ENCODE data around the gene LCN15. TPM values are rescaled to one million over a fixed set of nuclear protein-coding genes. Genes with fewer than 3 reads are reported as not detected.
A peak's percentile ranks its signal among the peaks of the same experiment; 100 is the strongest.

Gene LCN15
- total RNA-seq, 1 experiment from 2014 or later: not detected

DNA sequence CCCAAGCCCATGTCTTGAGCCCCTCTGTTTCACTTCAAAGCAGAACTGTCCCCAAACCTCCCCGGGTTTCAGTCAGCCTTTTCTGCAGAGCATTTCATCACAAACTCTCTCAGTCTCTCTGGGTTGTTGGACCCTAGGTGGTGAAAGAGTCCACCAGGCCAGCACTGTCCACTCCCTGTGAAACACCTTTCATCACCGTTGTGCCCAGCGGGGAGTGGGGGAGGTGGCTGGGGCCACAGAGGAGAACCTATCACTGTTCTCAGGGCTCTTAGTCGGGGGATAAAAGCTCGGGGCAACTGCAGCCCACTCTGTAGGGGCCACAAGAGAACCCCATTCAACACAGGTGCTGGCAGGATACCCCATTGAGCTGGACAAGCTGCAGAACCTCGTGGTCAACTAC, 38.0 kb upstream of the LCN15 start:
- no TSS peak for BruUV-seq (replicated peaks)
- Histone ChIP-seq H3K27me3 (ENCODE audit: low read length) (no peaks in the 10 kb centered on the region), H3K9me2 (replicated peaks; ENCODE audit: low read length) (no peaks in the 10 kb centered on the region), H3K36me3 (ENCODE audit: low read depth, low read length) (no peaks in the 10 kb centered on the region), H2AFZ (ENCODE audit: low read length) (no peak overlapping the region), H3F3A (ENCODE audit: low read length, unreplicated experiment) (no peaks in the 10 kb centered on the region), H3K4me3 (ENCODE audit: low read length) (no peak overlapping the region), H3K27ac (ENCODE audit: low read length) (no peak overlapping the region), H3K4me2 (ENCODE audit: low read length) (no peak overlapping the region), H3K4me1 (ENCODE audit: insufficient read depth, low read length) (peaks cover 28% of the 10 kb centered on the region), H3K9ac (ENCODE audit: low read length) (no peak overlapping the region), H3K9me3 (ENCODE audit: low read length) (no peaks in the 10 kb centered on the region), H3K79me2 (ENCODE audit: low read length) (peaks cover 11% of the 10 kb centered on the region), H4K20me1 (ENCODE audit: low read length) (no peaks in the 10 kb centered on the region)
- no peak for ATAC-seq
- CTCF ChIA-PET: no interaction called here
- intact Hi-C loops (cut with micrococcal nuclease): no loop called here
- POLR2A ChIA-PET (ENCODE audit: unreplicated experiment): no interaction called here
- no peak for DNase-seq
- TF ChIP-seq CTCF (conservative IDR thresholded peaks at IDR 0.05; ENCODE audit: low read depth, low read length): no peak
- TF ChIP-seq EZH2 (IDR thresholded peaks at IDR 0.05; ENCODE audit: low read length, unreplicated experiment): no peak
- no peak for TF ChIP-seq EZH2phosphoT487 (IDR thresholded peaks at IDR 0.05; ENCODE audit: borderline replicate concordance, low read length)

- no peaks in the 10 kb centered on the region for H3K9me2 ChIP-seq (replicated peaks; ENCODE audit: low read length)
- peak; percentile 55 for ATAC-seq
- H3K4me1 ChIP-seq (ENCODE audit: insufficient read depth, low read length): peaks cover 20% of the 10 kb centered on the region
- peak overlapping the region; percentile 77 for H2AFZ ChIP-seq (ENCODE audit: low read length)
- CTCF ChIA-PET: interaction anchor here (0.6 to 1.1 kb wide), 3 partner anchors 42 to 247 kb away, joined by 3 to 4 read pairs (median 3); partner anchors contain the start of gene AJM1
- H3K4me2 ChIP-seq (ENCODE audit: low read length): peak overlapping the region; percentile 95
- intact Hi-C loops (cut with micrococcal nuclease): loop anchor here (1.0 kb wide), 1 partner anchor 9 kb away; the partner anchor contains the start of gene TMEM141
- DNase-seq: peak; percentile 78
- H3K36me3 ChIP-seq (ENCODE audit: low read depth, low read length): no peaks in the 10 kb centered on the region
- H3K27ac ChIP-seq (ENCODE audit: low read length): no peak overlapping the region
- POLR2A ChIA-PET (ENCODE audit: unreplicated experiment): interaction anchor here (0.6 kb wide), 2 partner anchors 40 to 351 kb away, joined by 5 to 6 read pairs; no protein-coding TSS in a partner anchor
- no peaks in the 10 kb centered on the region for H3K9me3 ChIP-seq (ENCODE audit: low read length)
- no peak overlapping the region for H3K9ac ChIP-seq (ENCODE audit: low read length)
- no peaks in the 10 kb centered on the region for H3K79me2 ChIP-seq (ENCODE audit: low read length)
- no peaks in the 10 kb centered on the region for H3K27me3 ChIP-seq (ENCODE audit: low read length)
- peak overlapping the region; percentile 69 for H3K4me3 ChIP-seq (ENCODE audit: low read length)
- no peaks in the 10 kb centered on the region for H4K20me1 ChIP-seq (ENCODE audit: low read length)
- no TSS peak for BruUV-seq (replicated peaks)
- no peaks in the 10 kb centered on the region for H3F3A ChIP-seq (ENCODE audit: low read length, unreplicated experiment)
- no peak for TF ChIP-seq CTCF (conservative IDR thresholded peaks at IDR 0.05; ENCODE audit: low read depth, low read length)
- TF ChIP-seq EZH2 (IDR thresholded peaks at IDR 0.05; ENCODE audit: low read length, unreplicated experiment): no peak
- no peak for TF ChIP-seq EZH2phosphoT487 (IDR thresholded peaks at IDR 0.05; ENCODE audit: borderline replicate concordance, low read length)
Observed at GRCh38 chr9:136799854-136800657, 35.7 kb upstream of the LCN15 start.

All from PC-3 (cell line).